Pulmonary artery endothelial cell (primary cell): ENCODE results near the gene SUN1. TPM values are rescaled to one million over a fixed set of nuclear protein-coding genes. Genes with fewer than 3 reads are reported as not detected.

Source experiments
- DNase-seq: peaks from one replicate; pipeline ENCODE4 v3.0.0-alpha.2; 2011; ENCODE audit warnings: low read depth, low spot score
- total RNA-seq: library from RNA; depleted of rRNA; stranded (reverse); fragments of >200 nt; gene quantifications from 2 replicates; pipeline ENCODE4 v1.2.3, GENCODE V29; 2014

SUN1 gene
- total RNA-seq, 1 donor from 2014 or later: 178 TPM

DNA sequence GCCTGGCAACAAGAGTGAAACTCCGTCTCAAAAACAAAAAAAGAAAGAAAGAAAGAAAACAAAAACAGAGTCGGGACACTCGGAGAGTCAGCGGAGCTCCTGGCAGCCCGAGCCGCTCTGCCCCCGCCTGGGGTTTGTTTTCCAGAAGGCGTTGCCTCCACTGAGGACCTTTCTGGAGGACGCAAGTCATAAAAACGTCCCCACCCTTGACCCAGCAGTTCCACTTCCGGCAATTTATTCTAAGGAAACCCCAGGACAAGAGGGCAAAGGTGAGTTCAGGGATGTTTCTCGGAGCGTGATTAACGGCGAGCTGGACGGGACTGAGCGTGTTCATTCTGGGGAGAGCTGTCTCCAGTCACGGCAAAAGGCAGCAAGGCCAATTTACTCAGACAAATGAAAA, 27.0 kb upstream of the SUN1 start:
- no peak for DNase-seq

DNA sequence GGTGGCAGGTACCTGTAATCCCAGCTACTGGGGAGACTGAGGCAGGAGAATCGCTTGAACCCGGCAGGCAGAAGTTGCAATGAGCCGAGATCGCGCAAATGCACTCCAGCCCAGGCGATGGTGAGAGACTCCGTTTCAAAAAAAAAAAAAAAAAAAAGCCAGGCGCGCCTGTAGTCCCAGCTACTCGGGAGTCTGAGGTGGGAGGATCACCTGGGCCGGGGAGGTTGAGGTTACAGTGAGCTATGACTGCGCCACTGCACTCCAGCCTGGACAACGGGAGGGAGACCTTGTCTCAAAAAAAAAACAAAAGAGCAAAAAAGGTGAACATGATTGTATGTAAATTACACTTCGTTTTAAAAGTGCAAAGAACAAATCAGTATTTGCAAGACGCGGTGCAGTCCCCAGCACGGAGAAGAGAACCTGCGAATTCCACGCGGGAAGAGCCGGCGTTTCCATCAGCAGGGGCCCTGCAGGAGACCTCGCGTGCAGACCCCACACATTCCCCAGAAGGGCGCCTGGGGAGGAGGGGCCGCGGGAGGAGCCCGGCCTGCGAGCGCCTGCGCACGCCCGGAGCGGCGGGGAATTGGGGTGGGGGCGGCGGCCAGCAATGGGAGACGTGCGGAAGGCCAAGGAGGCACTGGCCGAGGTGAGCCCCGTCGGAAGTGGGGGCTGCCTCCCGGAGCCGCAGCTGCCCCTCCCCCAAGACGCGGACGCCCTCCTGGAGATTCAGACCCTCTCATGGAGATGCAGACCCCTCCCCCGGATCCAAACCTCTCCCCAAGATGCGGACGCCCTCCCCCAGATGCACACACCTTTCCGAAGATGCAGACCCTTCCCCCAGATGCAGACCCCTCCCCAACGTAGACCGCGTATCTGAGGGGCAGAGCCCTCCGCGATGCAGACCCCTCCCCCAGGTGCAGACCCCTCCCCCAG, 16.7 kb upstream of the SUN1 start:
- no peak for DNase-seq

DNA sequence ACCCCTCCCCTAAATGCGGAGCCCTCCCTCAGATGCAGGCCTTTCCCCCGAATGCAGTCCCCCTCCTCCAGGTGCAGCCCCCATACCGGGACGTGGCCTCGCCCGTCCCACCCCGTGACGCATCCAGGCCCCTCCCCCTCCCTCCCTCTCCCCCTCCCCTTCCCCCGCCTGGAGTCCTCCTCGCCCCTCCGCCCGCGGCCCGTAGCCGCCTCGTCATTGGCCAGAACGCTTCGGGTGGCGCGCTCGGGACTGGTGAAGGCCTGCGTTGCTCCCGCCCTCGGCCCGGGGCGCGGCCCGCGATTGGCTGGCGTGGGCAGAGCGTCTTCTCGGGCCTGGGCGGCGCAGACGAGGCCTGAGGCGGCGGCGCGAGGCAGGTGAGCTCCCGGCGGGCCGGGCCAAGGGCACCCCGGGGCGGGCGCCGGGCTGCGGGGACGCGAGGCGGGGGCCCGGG, 16.0 kb upstream of the SUN1 start:
- DNase-seq: peak; percentile 92

DNA sequence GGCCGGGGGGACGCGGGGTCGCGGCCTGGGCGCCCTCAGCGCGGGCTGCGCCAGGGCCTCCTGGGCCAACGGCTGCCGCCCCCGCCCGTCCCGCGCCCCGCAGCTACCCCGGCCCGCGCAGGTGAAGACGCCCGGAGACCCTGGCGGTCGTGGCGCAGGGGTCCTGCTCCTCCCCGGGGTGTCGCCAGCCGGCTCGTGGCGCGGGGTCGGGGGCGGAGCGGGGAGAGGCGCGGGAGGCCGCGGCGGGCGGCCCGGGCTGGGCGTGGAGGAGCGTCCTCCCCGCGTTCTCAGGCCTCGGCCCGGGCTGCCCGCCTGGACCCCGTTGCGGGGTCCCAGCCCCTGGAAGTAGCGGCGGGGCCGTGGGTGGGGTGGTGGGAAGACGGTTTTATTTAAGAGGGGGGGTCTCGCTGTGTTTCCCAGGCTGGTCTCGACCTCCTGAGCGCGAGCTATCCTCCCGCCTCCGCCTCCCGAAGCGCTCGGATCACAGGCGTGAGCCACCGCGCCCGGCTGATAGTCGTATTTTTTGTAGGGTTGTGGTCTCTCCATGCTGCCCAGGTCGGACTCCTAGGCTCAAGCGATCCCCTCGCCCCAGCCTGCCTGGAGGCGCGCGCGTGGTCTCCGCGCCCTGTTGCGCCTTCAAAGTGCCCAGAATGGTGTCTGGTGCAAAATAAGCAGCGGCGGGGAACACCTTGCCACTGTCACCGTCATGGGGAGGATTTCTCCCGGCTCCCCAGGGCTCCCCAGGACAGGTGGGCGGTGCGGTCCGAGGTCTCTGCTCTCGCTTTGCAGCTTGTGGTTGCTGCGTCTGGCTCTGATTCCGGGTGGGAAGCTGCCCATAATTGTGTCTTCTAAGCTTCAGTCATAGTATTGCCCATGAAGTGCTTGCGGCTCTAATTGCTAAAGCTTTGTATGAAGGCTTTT, 15.3 kb upstream of the SUN1 start:
- no peak for DNase-seq

DNA sequence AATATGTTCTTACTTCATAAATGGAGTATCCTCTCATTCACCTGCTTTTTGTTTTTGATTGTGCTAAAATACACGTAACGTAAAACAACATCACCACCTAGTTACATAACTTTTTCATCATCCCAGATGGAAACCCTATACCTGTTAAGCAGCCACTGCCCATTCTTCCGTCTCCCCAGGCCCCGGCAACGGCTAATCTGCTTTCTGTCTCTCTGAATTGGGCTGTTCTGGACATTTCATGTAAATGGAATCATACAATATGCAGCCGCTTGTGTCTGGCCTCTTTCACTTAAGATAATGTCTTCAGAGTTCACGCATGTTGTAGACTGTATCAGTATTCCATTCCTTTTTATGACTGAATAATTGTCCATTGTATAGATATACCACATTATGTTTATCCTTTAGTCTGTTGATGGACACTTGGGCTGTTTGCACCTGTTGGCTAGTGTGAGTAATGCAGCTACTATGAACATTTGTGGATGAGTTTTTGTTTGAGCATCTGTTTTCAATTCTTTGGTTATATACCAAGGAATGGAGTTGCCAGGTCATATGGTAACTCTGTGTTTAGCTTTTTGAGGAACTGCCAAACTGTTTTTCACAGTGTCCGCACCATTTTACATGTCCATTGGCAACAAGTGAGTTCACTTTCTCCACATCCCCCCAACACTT, 14.1 kb upstream of the SUN1 start:
- no peak for DNase-seq

DNA sequence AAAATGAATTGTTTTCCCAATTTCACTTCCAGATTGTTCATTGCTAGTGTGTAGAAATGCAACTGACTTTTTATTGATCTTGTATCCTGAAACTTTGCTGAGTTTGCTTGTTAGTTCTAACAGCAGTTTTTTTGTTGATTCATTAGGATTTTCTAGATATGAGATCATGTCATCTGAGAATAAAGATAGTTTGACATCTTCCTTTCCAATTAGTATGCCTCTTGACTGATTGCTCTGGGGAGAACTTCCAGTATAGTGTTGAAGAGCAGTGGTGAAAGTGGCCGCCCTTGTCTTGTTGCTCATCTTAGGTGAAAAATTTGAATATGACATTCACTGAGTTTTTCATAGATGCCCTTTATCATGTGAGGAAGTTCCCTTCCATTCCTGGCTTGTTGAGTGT, 11.9 kb upstream of the SUN1 start:
- no peak for DNase-seq

DNA sequence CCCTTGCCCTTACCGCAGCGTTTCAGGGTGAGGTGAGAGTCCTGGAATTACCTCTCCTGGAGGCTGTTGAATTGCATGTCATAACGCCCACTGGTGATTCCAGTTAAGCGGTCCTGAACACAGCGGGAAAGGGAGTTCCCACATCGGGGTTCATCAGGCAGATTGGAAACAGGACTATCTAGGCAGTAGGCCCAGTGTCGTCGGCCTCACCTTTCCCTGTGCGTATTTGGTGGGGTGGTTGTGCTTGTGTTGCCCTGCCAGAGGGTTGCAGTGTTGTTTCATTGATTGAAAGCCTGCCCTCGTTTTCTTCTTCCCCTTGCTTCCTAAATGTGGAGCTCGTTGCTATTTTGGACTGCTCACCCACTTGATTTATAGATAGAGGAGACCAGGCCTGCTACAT, 10.6 kb upstream of the SUN1 start:
- no peak for DNase-seq

DNA sequence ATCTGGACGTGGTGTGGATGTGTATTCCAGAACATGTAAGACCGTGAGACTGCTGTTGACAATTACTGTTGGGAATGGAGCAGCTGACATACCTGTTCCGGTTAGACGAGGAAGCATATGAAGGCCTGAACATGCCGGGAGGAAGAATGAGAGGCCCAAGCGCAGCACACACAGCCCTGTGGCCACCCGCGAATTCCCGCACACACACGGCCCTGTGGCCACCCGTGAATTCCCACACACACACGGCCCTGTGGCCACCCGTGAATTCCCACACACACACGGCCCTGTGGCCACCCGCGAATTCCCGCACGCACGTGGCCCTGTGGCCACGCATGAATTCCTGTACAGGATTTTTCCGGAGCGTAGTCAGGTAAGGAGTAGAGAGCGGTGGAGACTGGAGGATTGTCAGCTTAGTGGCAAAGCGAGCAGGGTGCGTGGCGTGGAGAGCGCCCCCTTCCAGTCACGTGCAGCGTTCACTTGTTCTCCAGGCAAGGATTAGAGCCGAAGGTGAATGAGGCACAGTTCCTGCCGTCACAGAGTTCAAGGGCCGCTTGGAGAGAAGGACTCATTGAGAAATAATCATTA, 9.5 kb upstream of the SUN1 start:
- no peak for DNase-seq

DNA sequence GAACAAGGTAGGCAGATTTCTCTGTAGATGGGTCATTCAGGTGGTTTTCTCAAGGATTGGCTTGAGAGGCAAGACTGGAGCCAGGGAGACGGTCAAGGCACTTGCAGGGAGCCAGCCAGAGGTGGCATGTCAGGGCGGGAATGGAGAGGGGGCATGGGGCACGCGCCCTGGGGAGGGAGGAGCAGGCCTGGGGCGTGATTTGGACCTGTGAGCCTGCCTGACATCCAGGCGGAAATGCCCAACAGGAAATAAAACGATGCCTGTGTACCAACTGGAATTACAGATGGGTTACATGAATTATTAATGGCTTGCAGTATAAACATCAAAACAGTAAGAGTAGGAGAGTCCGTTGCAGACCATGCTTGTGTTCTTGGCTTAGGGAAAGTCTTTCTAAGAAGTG, 8.6 kb upstream of the SUN1 start:
- DNase-seq: no peak

DNA sequence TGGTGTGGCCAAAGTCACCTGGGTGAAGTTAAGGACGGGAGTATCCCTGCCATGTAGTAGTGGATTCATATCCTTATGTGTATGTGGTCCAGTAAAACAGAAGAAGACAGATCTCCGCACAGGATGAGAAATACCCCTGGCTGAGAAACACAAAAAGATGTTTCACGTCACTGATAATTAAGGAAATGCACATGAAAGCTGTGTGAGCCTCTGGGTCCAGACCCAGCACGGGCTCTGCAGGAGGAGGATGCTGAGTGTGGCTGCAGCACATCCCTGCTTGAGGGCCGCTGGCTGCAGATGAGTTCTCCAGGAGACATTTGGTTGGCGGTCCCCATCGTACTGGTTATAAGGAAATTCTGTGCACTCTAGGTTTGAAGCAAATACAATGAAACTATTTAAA, 8.2 kb upstream of the SUN1 start:
- DNase-seq: no peak

DNA sequence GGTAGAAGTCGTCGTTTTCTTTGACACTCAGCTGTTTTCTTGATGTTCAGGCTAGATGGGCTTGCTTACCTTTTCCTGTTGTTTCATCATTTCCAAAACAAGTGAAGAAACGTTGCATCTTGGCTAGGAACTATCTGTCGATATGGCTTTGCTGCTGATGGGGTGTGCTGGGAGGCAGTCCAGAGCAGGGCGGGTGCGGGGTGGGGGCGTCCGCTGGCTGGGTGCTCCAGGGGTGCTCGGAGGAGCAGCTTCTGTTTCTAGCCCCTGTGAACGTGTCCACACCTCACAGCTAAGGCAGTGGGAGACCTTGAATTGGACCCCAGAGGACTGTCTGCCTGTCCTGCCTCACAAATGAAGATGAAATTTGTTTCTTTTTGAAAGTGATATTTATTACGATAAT, 7.6 kb upstream of the SUN1 start:
- DNase-seq: no peak

DNA sequence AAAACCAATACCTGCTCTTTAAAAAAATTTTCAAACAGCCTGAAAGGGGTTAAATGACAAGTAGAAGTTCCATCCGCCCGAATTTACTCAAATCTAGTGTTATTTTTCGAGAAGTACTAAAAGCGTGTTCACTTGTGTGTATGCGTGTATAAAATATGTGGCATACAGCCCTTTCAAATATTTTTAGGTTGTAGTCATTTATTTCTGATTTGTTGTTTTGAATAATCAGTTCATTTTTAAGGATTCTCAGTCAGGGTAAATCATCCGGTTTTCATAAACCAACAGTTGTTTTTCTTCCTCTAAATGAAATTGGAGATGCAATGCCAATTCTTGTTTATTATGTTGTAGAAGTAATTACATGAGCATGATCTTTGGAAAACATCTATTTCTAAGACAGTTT, 6.9 kb upstream of the SUN1 start:
- DNase-seq: no peak

DNA sequence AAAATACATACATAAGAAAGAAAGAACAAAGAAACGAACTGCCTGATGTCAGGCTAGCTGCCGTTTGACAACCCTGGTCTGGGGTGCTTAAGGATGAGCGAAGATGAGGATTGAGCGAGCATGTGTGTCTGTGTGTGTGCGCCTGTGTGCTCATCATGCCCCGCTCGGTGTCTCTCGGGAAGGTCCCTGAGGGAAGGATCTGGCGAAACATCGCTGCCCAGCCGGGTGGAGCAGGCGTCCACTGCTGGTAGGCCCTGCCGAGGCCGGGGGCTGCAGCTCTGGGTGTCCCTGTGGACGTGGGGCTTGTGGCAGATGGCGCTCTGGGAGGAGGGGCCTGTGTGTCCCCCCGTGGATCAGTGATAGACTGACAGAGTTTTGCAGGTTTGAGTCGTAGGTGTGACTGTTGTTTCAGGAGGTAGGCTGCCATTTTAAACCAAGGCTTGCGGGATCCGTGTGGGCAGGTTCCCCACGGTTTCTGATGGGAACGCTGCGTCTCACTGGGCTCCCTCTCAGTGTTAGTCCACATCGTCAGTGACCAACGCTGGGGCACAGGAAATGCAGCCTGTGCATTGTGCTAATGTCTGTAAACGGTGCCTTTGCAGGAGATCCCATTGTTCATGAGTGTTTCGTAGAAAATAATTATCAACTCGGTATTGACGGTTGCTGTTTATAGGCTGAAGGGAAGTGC, 5.9 kb upstream of the SUN1 start:
- DNase-seq: no peak

DNA sequence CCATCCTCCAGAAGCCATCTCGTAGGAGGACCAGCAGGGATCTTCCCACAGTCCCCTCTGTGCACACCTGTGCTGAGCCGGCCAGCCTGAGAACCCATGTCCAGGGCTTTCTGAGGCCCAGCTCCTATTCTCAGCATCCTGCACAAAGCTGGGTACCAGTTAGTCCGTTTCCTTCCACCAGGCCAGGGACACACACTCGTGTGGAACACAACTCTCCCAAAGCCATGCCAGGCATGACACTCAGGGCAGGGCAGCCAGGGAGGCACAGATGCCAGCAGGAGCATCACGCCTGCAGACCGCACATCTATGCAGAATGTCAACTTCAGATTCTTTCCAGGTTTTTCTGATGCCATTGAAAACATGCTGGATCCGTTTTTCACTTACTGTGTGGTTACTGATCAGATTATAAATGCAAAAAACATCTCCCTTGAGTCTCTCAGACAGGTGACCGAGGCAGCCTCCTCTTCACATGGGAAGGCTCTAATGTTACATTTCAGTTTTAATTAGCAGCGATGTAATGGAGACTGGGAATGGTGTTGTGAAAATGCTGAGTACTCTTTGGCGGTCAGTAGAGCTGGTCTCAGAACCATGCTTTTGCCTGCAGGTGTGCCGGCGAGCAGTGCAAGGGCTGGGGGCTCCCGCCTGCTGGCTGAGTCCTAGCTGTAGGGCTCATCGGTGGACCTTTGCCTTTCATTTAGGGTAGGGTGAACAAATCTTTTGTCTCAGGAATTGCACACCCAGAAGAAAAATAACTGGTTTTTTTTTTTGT, 3.3 kb upstream of the SUN1 start:
- DNase-seq: no peak

DNA sequence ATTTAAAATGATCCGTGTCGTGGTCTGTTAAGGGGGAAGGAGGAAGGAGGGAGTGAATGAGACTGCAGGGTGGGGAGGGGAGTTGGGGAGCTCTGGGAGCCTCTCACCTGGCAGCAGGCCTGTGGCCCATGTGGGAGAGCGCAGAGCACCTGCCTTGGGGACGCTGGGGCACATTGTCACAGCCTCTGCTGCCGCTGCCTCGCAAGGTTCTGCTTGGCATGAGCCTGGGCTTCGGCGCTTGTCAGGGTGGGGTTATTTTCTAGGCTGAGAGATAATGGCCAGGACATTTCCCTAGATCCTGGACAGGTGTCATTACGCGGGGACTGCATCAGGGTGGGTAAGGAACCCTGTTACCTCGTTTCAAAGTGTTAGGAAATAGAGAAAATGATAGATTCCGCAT, 2.2 kb upstream of the SUN1 start:
- DNase-seq: no peak

DNA sequence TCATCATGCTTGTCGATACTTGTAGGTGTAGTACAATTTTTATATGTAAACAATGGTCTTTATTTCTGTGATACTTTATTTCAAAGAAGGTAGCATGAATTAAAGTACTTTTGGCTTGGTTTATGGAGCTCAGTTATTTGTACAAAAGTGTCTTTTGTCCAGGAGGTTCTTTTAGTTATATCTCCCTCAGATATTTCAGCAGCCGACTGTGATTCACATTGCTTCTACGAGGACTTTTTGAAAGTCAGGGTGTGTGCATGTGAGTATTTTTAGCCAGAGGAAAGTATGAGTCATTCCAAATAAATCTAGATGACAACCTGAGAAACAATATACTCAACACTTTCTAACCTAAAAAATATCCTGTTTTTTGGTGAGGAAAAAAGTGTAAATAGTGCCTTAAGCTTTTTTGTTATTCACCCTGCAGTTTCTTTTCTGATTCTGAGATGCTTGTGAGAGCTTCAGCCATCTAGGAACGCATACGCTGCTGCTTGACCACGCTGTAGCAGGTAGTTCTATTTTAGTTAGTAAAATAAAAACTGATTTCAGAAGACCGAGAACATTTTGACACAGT, 595 bp upstream of the SUN1 start:
- DNase-seq: peak; percentile 71

DNA sequence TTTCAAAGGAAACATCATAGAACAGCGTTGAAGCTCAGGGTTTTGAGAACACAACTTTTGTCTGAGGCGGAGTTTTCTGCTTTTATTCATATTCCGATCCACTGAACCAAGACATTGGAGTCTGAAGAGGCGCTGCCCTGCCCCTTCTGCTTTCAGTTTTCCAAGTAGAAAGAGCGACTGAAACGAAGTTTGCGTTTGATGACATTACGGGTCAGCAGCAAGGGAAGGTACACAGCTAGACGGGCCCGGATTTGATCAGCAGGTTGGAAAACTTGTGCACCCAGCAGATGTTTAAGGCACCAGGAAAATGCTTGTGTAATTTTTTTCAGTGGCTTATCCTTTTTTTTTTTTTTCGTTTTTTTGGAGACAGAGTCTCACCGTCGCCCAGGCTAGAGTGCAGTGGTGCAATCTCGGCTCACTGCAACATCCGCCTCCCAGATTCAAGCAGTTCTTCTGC, 720 bp downstream of the SUN1 start:
- no peak for DNase-seq

DNA sequence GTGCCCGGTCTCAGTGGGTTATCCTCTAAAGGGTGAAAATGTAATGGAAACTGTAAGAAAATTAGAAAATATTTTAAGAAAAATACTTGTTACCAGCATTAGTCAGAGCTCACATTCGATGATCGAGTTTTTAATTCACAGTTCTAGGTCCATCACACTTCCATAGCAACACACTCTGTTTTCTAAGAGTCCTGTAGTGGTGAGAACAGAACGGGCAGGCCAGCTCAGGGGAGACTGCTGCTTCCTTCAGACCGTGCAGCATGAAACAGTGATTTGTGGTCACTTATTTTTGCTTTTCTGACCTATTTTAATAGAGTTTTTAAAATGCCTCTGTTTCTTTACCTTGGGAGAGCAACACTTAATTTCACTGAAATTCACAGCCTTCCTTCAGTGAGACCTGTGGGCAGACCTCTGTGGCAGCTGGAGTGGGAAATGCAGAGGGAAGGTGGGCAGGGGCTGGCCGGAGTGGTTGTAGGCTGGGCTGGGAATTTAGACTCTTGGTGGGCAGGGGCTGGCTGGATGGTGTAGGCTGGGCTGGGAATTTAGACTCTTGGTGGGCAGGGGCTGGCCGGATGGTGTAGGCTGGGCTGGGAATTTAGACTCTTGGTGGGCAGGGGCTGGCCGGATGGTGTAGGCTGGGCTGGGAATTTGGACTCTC, 1.5 kb downstream of the SUN1 start:
- no peak for DNase-seq

DNA sequence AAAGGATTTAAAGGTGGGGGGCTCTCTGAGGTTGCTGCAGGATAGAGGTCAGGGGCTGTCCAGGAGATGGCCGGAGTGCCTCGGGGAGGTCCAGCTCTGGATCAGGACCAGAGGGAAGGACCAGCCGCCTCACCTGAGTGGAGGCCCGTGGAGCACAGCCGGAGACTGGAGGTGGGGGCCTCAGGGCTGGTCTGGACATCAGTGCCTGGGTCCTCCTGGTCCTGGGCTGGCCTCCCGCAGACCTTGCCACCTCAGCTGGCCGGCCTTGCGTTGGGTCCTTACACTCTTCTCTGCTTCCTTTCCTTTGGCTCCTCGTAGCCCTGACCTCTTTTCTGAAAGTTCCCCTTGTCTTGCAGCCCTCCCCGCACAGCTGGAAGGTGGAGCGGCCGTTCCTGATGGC, 2.0 kb downstream of the SUN1 start:
- DNase-seq: no peak
